ENCODE data around the gene DKC1.

DNA sequence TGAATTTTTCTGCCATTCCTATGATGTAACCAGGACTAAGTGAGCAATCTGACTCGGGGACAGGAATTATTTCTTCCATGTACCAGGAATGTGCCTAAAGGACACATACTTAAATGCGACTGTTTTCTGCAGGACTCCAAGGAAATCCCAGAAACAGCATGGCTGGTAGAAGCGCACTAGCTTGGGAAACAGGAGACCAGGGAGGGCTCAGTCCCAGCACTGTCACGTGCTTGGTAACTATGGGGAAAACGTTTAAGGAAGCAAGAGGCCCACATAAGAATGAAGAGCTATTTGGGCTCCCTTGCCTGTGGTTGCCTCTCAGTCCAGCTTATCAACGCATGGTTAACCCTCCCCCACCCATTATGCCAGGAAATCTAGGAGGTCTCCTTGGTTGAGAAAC lies 23.1 kb downstream of the DKC1 start:
- TF ChIP-seq, protein P1, sequence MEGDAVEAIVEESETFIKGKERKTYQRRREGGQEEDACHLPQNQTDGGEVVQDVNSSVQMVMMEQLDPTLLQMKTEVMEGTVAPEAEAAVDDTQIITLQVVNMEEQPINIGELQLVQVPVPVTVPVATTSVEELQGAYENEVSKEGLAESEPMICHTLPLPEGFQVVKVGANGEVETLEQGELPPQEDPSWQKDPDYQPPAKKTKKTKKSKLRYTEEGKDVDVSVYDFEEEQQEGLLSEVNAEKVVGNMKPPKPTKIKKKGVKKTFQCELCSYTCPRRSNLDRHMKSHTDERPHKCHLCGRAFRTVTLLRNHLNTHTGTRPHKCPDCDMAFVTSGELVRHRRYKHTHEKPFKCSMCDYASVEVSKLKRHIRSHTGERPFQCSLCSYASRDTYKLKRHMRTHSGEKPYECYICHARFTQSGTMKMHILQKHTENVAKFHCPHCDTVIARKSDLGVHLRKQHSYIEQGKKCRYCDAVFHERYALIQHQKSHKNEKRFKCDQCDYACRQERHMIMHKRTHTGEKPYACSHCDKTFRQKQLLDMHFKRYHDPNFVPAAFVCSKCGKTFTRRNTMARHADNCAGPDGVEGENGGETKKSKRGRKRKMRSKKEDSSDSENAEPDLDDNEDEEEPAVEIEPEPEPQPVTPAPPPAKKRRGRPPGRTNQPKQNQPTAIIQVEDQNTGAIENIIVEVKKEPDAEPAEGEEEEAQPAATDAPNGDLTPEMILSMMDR (IDR thresholded peaks at IDR 0.05; ENCODE audit: insufficient read depth, low read length), result no peak
- TF ChIP-seq, protein P2, sequence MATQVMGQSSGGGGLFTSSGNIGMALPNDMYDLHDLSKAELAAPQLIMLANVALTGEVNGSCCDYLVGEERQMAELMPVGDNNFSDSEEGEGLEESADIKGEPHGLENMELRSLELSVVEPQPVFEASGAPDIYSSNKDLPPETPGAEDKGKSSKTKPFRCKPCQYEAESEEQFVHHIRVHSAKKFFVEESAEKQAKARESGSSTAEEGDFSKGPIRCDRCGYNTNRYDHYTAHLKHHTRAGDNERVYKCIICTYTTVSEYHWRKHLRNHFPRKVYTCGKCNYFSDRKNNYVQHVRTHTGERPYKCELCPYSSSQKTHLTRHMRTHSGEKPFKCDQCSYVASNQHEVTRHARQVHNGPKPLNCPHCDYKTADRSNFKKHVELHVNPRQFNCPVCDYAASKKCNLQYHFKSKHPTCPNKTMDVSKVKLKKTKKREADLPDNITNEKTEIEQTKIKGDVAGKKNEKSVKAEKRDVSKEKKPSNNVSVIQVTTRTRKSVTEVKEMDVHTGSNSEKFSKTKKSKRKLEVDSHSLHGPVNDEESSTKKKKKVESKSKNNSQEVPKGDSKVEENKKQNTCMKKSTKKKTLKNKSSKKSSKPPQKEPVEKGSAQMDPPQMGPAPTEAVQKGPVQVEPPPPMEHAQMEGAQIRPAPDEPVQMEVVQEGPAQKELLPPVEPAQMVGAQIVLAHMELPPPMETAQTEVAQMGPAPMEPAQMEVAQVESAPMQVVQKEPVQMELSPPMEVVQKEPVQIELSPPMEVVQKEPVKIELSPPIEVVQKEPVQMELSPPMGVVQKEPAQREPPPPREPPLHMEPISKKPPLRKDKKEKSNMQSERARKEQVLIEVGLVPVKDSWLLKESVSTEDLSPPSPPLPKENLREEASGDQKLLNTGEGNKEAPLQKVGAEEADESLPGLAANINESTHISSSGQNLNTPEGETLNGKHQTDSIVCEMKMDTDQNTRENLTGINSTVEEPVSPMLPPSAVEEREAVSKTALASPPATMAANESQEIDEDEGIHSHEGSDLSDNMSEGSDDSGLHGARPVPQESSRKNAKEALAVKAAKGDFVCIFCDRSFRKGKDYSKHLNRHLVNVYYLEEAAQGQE (IDR thresholded peaks at IDR 0.05; ENCODE audit: insufficient replicate concordance, low read depth), result no peak
- TF ChIP-seq POLR2AphosphoS5 (IDR thresholded peaks at IDR 0.05; ENCODE audit: low read depth) (no peak), SPI1 (IDR thresholded peaks at IDR 0.05; ENCODE audit: borderline replicate concordance, low read depth) (no peak), GABPA (IDR thresholded peaks at IDR 0.05; ENCODE audit: low read depth) (no peak)

Measured in HL-60 (cell line).